Measurements from ENCODE around the gene NEK4. TPM values are rescaled to one million over a fixed set of nuclear protein-coding genes. Genes with fewer than 3 reads are reported as not detected.
A peak's percentile ranks its signal among the peaks of the same experiment; 100 is the strongest.

NEK4 gene
- total and polyA plus RNA-seq, 2 of the 13 experiments (the other 11 are each of a cell fraction or from before 2014, with no cell fraction given): 16.5 to 38.0 TPM

- peak; percentile 51; the same call in 1 of the 2 replicates for TF ChIP-seq ARID4A (CRISPR knock-in tag; IDR thresholded peaks at IDR 0.05; ENCODE audit: borderline replicate concordance)
- TF ChIP-seq ZNF562 (CRISPR knock-in tag; IDR thresholded peaks at IDR 0.05; ENCODE audit: borderline replicate concordance): no peak
- no peak for TF ChIP-seq ARHGAP35 (CRISPR knock-in tag; IDR thresholded peaks at IDR 0.05; ENCODE audit: borderline replicate concordance)
- TF ChIP-seq ZNF274 (CRISPR knock-in tag; IDR thresholded peaks at IDR 0.05): 0 out of 2 replicates have a peak, but pooled peaks have one; percentile 20
- no peak for TF ChIP-seq SRSF9 (IDR thresholded peaks at IDR 0.05; ENCODE audit: borderline replicate concordance, insufficient read depth, low read depth, low read length, poor library complexity, severe bottlenecking)
- TF ChIP-seq, protein P1, sequence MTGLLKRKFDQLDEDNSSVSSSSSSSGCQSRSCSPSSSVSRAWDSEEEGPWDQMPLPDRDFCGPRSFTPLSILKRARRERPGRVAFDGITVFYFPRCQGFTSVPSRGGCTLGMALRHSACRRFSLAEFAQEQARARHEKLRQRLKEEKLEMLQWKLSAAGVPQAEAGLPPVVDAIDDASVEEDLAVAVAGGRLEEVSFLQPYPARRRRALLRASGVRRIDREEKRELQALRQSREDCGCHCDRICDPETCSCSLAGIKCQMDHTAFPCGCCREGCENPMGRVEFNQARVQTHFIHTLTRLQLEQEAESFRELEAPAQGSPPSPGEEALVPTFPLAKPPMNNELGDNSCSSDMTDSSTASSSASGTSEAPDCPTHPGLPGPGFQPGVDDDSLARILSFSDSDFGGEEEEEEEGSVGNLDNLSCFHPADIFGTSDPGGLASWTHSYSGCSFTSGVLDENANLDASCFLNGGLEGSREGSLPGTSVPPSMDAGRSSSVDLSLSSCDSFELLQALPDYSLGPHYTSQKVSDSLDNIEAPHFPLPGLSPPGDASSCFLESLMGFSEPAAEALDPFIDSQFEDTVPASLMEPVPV (CRISPR knock-in tag; IDR thresholded peaks at IDR 0.05): peak; percentile 26; the same call in 1 of the 2 replicates
- TF ChIP-seq ZNF773 (CRISPR knock-in tag; IDR thresholded peaks at IDR 0.05; ENCODE audit: borderline replicate concordance): no peak
- TF ChIP-seq MZF1 (CRISPR knock-in tag; IDR thresholded peaks at IDR 0.05; ENCODE audit: borderline replicate concordance): no peak
- no peak for TF ChIP-seq NFATC3 (CRISPR knock-in tag; IDR thresholded peaks at IDR 0.05)
- TF ChIP-seq PRPF4 (IDR thresholded peaks at IDR 0.05; ENCODE audit: low read depth, low read length, poor library complexity, severe bottlenecking): no peak
- TF ChIP-seq PRMT3 (CRISPR knock-in tag; IDR thresholded peaks at IDR 0.05; ENCODE audit: borderline replicate concordance, low read depth): no peak
- TF ChIP-seq REXO4 (CRISPR knock-in tag; IDR thresholded peaks at IDR 0.05; ENCODE audit: borderline replicate concordance): no peak
- TF ChIP-seq FOXA1 (IDR thresholded peaks at IDR 0.05): no peak
- TF ChIP-seq FOXA1 (CRISPR knock-in tag; IDR thresholded peaks at IDR 0.05): 0 out of 2 replicates have a peak, but pooled peaks have one; percentile 19
- TF ChIP-seq, protein P2, sequence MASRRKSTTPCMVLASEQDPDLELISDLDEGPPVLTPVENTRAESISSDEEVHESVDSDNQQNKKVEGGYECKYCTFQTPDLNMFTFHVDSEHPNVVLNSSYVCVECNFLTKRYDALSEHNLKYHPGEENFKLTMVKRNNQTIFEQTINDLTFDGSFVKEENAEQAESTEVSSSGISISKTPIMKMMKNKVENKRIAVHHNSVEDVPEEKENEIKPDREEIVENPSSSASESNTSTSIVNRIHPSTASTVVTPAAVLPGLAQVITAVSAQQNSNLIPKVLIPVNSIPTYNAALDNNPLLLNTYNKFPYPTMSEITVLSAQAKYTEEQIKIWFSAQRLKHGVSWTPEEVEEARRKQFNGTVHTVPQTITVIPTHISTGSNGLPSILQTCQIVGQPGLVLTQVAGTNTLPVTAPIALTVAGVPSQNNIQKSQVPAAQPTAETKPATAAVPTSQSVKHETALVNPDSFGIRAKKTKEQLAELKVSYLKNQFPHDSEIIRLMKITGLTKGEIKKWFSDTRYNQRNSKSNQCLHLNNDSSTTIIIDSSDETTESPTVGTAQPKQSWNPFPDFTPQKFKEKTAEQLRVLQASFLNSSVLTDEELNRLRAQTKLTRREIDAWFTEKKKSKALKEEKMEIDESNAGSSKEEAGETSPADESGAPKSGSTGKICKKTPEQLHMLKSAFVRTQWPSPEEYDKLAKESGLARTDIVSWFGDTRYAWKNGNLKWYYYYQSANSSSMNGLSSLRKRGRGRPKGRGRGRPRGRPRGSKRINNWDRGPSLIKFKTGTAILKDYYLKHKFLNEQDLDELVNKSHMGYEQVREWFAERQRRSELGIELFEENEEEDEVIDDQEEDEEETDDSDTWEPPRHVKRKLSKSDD (CRISPR knock-in tag; IDR thresholded peaks at IDR 0.05; ENCODE audit: low read depth): no peak
- peak; percentile 20; the same call in 1 of the 2 replicates for TF ChIP-seq ARNTL (CRISPR knock-in tag; IDR thresholded peaks at IDR 0.05)
- no peak for TF ChIP-seq ZIK1 (CRISPR knock-in tag; IDR thresholded peaks at IDR 0.05; ENCODE audit: borderline replicate concordance, low read depth)
- no peak; the same call in 1 of the 2 replicates for TF ChIP-seq YEATS2 (CRISPR knock-in tag; IDR thresholded peaks at IDR 0.05; ENCODE audit: borderline replicate concordance)
- TF ChIP-seq ZFP41 (CRISPR knock-in tag; IDR thresholded peaks at IDR 0.05; ENCODE audit: borderline replicate concordance): no peak
- no peak for TF ChIP-seq WIZ (CRISPR knock-in tag; IDR thresholded peaks at IDR 0.05)
Observed at GRCh38 chr3:52792413-52792812, 21.7 kb upstream of the NEK4 start (continued).

Measured in HepG2 (cell line).